ENCODE results near the gene UBAC2.

UBAC2 gene

GRCh38 chr13:99323488-99323887, 122.8 kb downstream of the UBAC2 start:
- H3K27ac ChIP-seq = no peak overlapping the region
- H3K9ac ChIP-seq = no peak overlapping the region
- H3K27me3 ChIP-seq (ENCODE audit: control insufficient read depth, insufficient read depth, low read length) = no peaks in the 10 kb centered on the region
- no peak overlapping the region for H3K4me2 ChIP-seq (ENCODE audit: low read length)
- H3K36me3 ChIP-seq (ENCODE audit: control insufficient read depth, insufficient read depth, low read length) = no peaks in the 10 kb centered on the region
- no peaks in the 10 kb centered on the region for H3K79me2 ChIP-seq
- no peaks in the 10 kb centered on the region for H3K4me1 ChIP-seq
- H3K9me3 ChIP-seq (ENCODE audit: control insufficient read depth, low read length) = no peaks in the 10 kb centered on the region
- H2AFZ ChIP-seq = no peak overlapping the region
- no peak overlapping the region for H3K4me3 ChIP-seq (ENCODE audit: low read depth, low read length)
- TF ChIP-seq CTCF (IDR thresholded peaks at IDR 0.05) = no peak

GRCh38 chr13:99326012-99326411, 125.4 kb downstream of the UBAC2 start:
- no peak overlapping the region for H3K9ac ChIP-seq
- no peak overlapping the region for H3K4me3 ChIP-seq (ENCODE audit: low read depth, low read length)
- H3K27me3 ChIP-seq (ENCODE audit: control insufficient read depth, insufficient read depth, low read length) = no peaks in the 10 kb centered on the region
- H2AFZ ChIP-seq = no peak overlapping the region
- no peak overlapping the region for H3K4me2 ChIP-seq (ENCODE audit: low read length)
- H3K9me3 ChIP-seq (ENCODE audit: control insufficient read depth, low read length) = no peaks in the 10 kb centered on the region
- no peaks in the 10 kb centered on the region for H3K4me1 ChIP-seq
- H3K79me2 ChIP-seq = no peaks in the 10 kb centered on the region
- no peaks in the 10 kb centered on the region for H3K36me3 ChIP-seq (ENCODE audit: control insufficient read depth, insufficient read depth, low read length)
- no peak for TF ChIP-seq CTCF (IDR thresholded peaks at IDR 0.05)
- H3K27ac ChIP-seq = no peak overlapping the region

- no peak for TF ChIP-seq CTCF (IDR thresholded peaks at IDR 0.05)
- no peak overlapping the region for H3K4me2 ChIP-seq (ENCODE audit: low read length)
- H3K79me2 ChIP-seq = no peaks in the 10 kb centered on the region
- no peaks in the 10 kb centered on the region for H3K4me1 ChIP-seq
- H3K9me3 ChIP-seq (ENCODE audit: control insufficient read depth, low read length) = no peaks in the 10 kb centered on the region
- no peak overlapping the region for H2AFZ ChIP-seq
- no peak overlapping the region for H3K27ac ChIP-seq
- H3K9ac ChIP-seq = no peak overlapping the region
- H3K4me3 ChIP-seq (ENCODE audit: low read depth, low read length) = no peak overlapping the region
- no peaks in the 10 kb centered on the region for H3K36me3 ChIP-seq (ENCODE audit: control insufficient read depth, insufficient read depth, low read length)
- no peaks in the 10 kb centered on the region for H3K27me3 ChIP-seq (ENCODE audit: control insufficient read depth, insufficient read depth, low read length)
Observed at GRCh38 chr13:99327126-99327525, 126.5 kb downstream of the UBAC2 start.

GRCh38 chr13:99327761-99328160, 127.1 kb downstream of the UBAC2 start:
- H3K27ac ChIP-seq = no peak overlapping the region
- no peaks in the 10 kb centered on the region for H3K79me2 ChIP-seq
- H3K9ac ChIP-seq = no peak overlapping the region
- H3K36me3 ChIP-seq (ENCODE audit: control insufficient read depth, insufficient read depth, low read length) = no peaks in the 10 kb centered on the region
- H3K9me3 ChIP-seq (ENCODE audit: control insufficient read depth, low read length) = no peaks in the 10 kb centered on the region
- no peak overlapping the region for H3K4me2 ChIP-seq (ENCODE audit: low read length)
- TF ChIP-seq CTCF (IDR thresholded peaks at IDR 0.05) = no peak
- no peak overlapping the region for H3K4me3 ChIP-seq (ENCODE audit: low read depth, low read length)
- no peak overlapping the region for H2AFZ ChIP-seq
- H3K4me1 ChIP-seq = no peaks in the 10 kb centered on the region
- no peaks in the 10 kb centered on the region for H3K27me3 ChIP-seq (ENCODE audit: control insufficient read depth, insufficient read depth, low read length)

GRCh38 chr13:99329477-99329876, 128.8 kb downstream of the UBAC2 start:
- Histone ChIP-seq H3K27ac (no peak overlapping the region), H3K4me1 (no peaks in the 10 kb centered on the region), H3K4me2 (ENCODE audit: low read length) (no peak overlapping the region), H2AFZ (no peak overlapping the region), H3K79me2 (no peaks in the 10 kb centered on the region), H3K27me3 (ENCODE audit: control insufficient read depth, insufficient read depth, low read length) (no peaks in the 10 kb centered on the region), H3K9me3 (ENCODE audit: control insufficient read depth, low read length) (no peaks in the 10 kb centered on the region), H3K36me3 (ENCODE audit: control insufficient read depth, insufficient read depth, low read length) (no peaks in the 10 kb centered on the region), H3K4me3 (ENCODE audit: low read depth, low read length) (no peak overlapping the region), H3K9ac (no peak overlapping the region)
- TF ChIP-seq CTCF (IDR thresholded peaks at IDR 0.05) = no peak
